HepG2 (cell line): Measurements from ENCODE around the gene MYO9A.

ENCODE experiments used
- KAT2B ChIP-seq: fragments of 150-350 bp; IDR thresholded peaks from 2 replicates; pipeline ENCODE4 v1.6.1; 2014; ENCODE audit warnings: low read depth, low read length, borderline replicate concordance
- SP4 ChIP-seq: sonication (generic); formaldehyde crosslinking; IDR thresholded peaks from 2 replicates; pipeline ENCODE4 v1.8.1; 2023; ENCODE audit warnings: mild to moderate bottlenecking, missing genetic modification reagents
- TF ChIP-seq, protein P1 (sequence below): sonication (generic); formaldehyde crosslinking; conservative IDR thresholded peaks from 2 replicates; pipeline ENCODE4 v1.8.0; 2022; ENCODE audit warnings: mild to moderate bottlenecking, moderate library complexity, missing genetic modification reagents

DNA sequence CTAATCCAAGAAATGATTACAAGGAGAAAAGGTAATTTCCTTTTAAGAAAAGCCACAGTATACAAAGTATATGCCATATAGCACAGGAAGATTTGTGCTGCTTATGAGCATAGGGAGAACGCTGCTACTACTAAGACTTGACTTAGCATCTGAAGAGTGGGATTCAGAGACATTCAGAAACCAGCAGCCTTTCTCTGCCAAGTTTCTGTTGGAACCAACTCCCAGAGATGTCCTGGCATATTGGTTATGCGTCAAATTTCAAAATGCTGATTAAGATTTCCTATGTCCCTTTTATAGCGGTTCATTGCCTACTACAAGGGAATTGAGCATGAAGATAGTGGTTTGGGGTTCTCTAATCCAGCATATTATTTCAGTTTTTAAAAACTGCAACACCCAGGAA is 302.6 kb downstream of the MYO9A start:
- TF ChIP-seq, protein P1, sequence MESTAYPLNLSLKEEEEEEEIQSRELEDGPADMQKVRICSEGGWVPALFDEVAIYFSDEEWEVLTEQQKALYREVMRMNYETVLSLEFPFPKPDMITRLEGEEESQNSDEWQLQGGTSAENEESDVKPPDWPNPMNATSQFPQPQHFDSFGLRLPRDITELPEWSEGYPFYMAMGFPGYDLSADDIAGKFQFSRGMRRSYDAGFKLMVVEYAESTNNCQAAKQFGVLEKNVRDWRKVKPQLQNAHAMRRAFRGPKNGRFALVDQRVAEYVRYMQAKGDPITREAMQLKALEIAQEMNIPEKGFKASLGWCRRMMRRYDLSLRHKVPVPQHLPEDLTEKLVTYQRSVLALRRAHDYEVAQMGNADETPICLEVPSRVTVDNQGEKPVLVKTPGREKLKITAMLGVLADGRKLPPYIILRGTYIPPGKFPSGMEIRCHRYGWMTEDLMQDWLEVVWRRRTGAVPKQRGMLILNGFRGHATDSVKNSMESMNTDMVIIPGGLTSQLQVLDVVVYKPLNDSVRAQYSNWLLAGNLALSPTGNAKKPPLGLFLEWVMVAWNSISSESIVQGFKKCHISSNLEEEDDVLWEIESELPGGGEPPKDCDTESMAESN (CRISPR knock-in tag), result no peak
- TF ChIP-seq KAT2B, result no peak
- no peak for TF ChIP-seq SP4 (CRISPR knock-in tag)
